ENCODE results near the gene TNK2. TPM values are rescaled to one million over a fixed set of nuclear protein-coding genes. Genes with fewer than 3 reads are reported as not detected.

The TNK2 gene
- total RNA-seq, 3 donors from 2014 or later (not counting 1 experiment from before 2014, with no cell fraction given) = 169 to 207 (median 171) TPM

DNA sequence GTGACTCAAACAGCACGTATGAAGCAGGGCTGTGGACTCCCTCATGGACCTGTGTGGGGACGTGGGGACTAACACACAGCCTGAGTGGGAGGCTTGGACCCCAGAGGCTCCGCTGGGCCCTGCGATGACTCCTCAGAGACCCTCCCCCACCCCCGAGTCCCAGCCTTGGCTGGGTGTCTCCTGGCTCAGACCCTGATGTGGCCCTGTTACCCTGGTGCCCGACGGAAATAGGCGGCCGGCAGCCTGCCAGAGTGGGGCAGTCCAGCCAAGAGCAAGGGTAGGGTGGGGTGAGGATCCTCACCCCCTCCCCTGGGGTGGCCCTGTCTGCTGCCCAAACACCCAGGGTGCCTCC, 15.3 kb downstream of the TNK2 start:
- peaks cover 8% of the 10 kb centered on the region for H3K36me3 ChIP-seq (ENCODE audit: control insufficient read depth, insufficient read depth, low read length)
- H3K27ac Mint-ChIP-seq = no peak overlapping the region
- 46% methylated on average over 5 of the region's 9 CpGs for WGBS (ENCODE audit: insufficient coverage)
- peaks cover 40% of the 10 kb centered on the region for H3K4me1 ChIP-seq (ENCODE audit: control insufficient read depth, insufficient read depth, low read length)
- no peak for ATAC-seq
- H3K4me1 Mint-ChIP-seq = peaks cover 29 to 50% of the 10 kb centered on the region in 2 donors
- H3K9me3 ChIP-seq (ENCODE audit: control insufficient read depth, insufficient read depth, low read length) = no peaks in the 10 kb centered on the region
- intact Hi-C loops (cut with micrococcal nuclease) = no loop called here
- TF ChIP-seq, protein P1, sequence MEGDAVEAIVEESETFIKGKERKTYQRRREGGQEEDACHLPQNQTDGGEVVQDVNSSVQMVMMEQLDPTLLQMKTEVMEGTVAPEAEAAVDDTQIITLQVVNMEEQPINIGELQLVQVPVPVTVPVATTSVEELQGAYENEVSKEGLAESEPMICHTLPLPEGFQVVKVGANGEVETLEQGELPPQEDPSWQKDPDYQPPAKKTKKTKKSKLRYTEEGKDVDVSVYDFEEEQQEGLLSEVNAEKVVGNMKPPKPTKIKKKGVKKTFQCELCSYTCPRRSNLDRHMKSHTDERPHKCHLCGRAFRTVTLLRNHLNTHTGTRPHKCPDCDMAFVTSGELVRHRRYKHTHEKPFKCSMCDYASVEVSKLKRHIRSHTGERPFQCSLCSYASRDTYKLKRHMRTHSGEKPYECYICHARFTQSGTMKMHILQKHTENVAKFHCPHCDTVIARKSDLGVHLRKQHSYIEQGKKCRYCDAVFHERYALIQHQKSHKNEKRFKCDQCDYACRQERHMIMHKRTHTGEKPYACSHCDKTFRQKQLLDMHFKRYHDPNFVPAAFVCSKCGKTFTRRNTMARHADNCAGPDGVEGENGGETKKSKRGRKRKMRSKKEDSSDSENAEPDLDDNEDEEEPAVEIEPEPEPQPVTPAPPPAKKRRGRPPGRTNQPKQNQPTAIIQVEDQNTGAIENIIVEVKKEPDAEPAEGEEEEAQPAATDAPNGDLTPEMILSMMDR (IDR thresholded peaks at IDR 0.05) = no peak
- H3K4me3 ChIP-seq (ENCODE audit: low read length) = no peak overlapping the region
- H3K27ac ChIP-seq (ENCODE audit: low read length) = no peak overlapping the region
- no peak overlapping the region for H3K4me3 Mint-ChIP-seq
- DNase-seq = no peak
- no peaks in the 10 kb centered on the region for H3K36me3 Mint-ChIP-seq
- no peaks in the 10 kb centered on the region for H3K27me3 ChIP-seq (ENCODE audit: control insufficient read depth, insufficient read depth, low read length)
- no peaks in the 10 kb centered on the region for H3K27me3 Mint-ChIP-seq (ENCODE audit: low read depth in 2 of 2)
- H3K9me3 Mint-ChIP-seq = no peaks in the 10 kb centered on the region

DNA sequence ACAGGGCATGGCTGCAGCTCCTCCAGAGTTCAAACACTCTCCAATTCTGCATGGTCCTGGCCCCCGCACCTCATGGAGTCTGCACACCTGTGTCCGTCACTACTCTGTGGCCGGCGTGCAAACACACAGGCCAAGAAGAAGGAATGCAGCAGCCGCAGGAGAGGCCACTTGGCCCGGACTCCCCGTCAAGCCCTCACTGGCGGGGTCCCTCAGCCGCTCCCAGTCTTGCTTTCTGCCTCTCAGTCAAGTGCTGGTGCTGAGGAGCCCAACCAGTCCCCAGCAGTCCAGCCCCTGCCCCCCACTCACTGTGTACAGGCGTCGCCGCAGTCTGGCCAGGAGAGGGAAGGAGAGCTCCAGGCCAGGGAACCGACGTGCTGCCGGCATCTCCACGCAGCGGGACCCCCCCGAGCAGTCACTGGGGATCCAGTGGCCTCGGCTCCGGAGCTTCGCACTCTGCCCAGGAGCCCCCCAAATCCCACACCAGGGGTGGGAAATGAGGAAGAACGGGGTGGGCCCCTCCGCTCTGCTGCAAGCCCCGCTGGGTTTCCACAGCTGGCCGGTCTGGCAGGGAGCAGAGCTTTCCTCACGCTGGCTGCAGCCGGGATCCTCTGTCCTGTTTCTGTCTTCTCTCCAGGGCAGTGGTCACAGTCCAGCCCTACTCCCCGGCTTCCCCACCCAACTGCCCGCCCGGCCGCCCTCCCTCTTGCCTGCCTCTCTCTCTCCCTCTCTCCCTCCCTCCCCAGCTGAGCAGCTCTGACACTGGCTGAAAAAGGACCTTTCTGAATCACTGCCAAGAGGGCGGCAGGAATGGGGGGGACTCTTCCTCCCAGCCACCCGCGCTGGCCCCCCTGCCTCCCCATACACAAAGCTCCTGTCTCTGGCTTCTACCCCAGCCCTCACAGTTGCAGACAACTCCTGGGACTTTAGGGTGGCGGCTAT, 16.0 kb downstream of the TNK2 start:
- TF ChIP-seq, protein P1 (IDR thresholded peaks at IDR 0.05) = no peak
- no peak for ATAC-seq
- Mint-ChIP-seq H3K4me3 (no peak overlapping the region), H3K27me3 (ENCODE audit: low read depth in 2 of 2) (no peaks in the 10 kb centered on the region), H3K27ac (no peak overlapping the region), H3K9me3 (no peaks in the 10 kb centered on the region), H3K4me1 (peaks cover 24 to 43% of the 10 kb centered on the region in 2 donors), H3K36me3 (no peaks in the 10 kb centered on the region)
- Histone ChIP-seq H3K9me3 (ENCODE audit: control insufficient read depth, insufficient read depth, low read length) (no peaks in the 10 kb centered on the region), H3K4me3 (ENCODE audit: low read length) (no peak overlapping the region), H3K27ac (ENCODE audit: low read length) (no peak overlapping the region), H3K27me3 (ENCODE audit: control insufficient read depth, insufficient read depth, low read length) (no peaks in the 10 kb centered on the region), H3K4me1 (ENCODE audit: control insufficient read depth, insufficient read depth, low read length) (peaks cover 36% of the 10 kb centered on the region), H3K36me3 (ENCODE audit: control insufficient read depth, insufficient read depth, low read length) (peaks cover 10% of the 10 kb centered on the region)
- intact Hi-C loops (cut with micrococcal nuclease) = no loop called here
- WGBS (ENCODE audit: insufficient coverage) = 82% methylated on average over 29 of the region's 35 CpGs
- DNase-seq = no peak

DNA sequence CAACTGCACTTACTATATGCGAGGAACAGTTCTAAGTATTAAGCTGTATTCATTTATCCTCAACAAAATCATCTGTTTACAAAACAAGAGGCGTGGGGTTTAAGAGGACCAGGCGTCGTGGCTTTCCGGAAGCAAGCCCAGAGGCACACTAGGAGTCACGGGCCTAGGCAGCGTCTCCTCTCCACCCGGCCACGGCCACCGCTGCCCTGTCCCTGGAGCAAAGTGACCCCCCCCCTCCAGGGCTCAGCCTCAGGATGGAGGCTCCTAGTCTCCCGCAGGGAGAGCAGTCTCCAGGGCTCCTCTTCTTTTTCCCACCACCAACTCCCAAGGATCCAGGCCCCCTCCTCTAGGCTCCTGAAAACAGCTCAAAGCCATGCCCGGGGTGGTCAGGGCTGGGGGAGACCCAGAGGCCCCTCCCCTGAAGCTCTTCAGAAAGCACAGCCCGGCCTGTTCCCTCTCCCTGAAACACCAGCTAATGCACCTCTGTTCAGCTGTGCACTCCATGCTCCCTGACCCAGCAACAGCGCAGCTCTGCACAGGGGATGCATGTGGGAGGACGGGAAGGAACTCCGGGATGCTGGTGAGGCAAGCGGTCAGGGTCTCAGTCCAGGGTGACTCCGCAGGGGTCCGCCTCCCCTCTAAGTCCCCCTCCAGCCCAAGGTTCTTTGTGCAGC, 16.8 kb downstream of the TNK2 start:
- H3K27ac ChIP-seq (ENCODE audit: low read length) = no peak overlapping the region

More for the DNA sequence above, 16.8 kb downstream of the TNK2 start:
- H3K4me3 Mint-ChIP-seq = no peak overlapping the region
- Histone ChIP-seq H3K4me3 (ENCODE audit: low read length) (no peak overlapping the region), H3K4me1 (ENCODE audit: control insufficient read depth, insufficient read depth, low read length) (peaks cover 28% of the 10 kb centered on the region), H3K9me3 (ENCODE audit: control insufficient read depth, insufficient read depth, low read length) (no peaks in the 10 kb centered on the region), H3K36me3 (ENCODE audit: control insufficient read depth, insufficient read depth, low read length) (peaks cover 14% of the 10 kb centered on the region), H3K27me3 (ENCODE audit: control insufficient read depth, insufficient read depth, low read length) (no peaks in the 10 kb centered on the region)
- H3K9me3 Mint-ChIP-seq = no peaks in the 10 kb centered on the region
- no peaks in the 10 kb centered on the region for H3K36me3 Mint-ChIP-seq
- WGBS (ENCODE audit: insufficient coverage) = 97% methylated on average over 19 of the region's 19 CpGs
- H3K4me1 Mint-ChIP-seq = peaks cover 16 to 35% of the 10 kb centered on the region in 2 donors
- TF ChIP-seq, protein P1 (IDR thresholded peaks at IDR 0.05) = no peak
- ATAC-seq (no peak), DNase-seq (no peak)
- no peak overlapping the region for H3K27ac Mint-ChIP-seq
- H3K27me3 Mint-ChIP-seq (ENCODE audit: low read depth in 2 of 2) = no peaks in the 10 kb centered on the region
- intact Hi-C loops (cut with micrococcal nuclease) = no loop called here

All from natural killer cell (primary cell).